Measurements from ENCODE around the gene RDH14. TPM values are rescaled to one million over a fixed set of nuclear protein-coding genes. Genes with fewer than 3 reads are reported as not detected.

The RDH14 gene
- total RNA-seq, 6 experiments from 2014 or later, result 9.2 to 21.5 (median 12.8) TPM

- H3K27me3 ChIP-seq, result no peaks in the 10 kb centered on the region
- TF ChIP-seq POLR2A (IDR thresholded peaks at IDR 0.05), result no peak
- TF ChIP-seq, protein P1, sequence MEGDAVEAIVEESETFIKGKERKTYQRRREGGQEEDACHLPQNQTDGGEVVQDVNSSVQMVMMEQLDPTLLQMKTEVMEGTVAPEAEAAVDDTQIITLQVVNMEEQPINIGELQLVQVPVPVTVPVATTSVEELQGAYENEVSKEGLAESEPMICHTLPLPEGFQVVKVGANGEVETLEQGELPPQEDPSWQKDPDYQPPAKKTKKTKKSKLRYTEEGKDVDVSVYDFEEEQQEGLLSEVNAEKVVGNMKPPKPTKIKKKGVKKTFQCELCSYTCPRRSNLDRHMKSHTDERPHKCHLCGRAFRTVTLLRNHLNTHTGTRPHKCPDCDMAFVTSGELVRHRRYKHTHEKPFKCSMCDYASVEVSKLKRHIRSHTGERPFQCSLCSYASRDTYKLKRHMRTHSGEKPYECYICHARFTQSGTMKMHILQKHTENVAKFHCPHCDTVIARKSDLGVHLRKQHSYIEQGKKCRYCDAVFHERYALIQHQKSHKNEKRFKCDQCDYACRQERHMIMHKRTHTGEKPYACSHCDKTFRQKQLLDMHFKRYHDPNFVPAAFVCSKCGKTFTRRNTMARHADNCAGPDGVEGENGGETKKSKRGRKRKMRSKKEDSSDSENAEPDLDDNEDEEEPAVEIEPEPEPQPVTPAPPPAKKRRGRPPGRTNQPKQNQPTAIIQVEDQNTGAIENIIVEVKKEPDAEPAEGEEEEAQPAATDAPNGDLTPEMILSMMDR (IDR thresholded peaks at IDR 0.05), result peak; percentile 87 to 94 (median 90)
- no peaks in the 10 kb centered on the region for H3K36me3 ChIP-seq
- no peak overlapping the region for H3K27ac ChIP-seq
- H3K9me3 ChIP-seq, result no peaks in the 10 kb centered on the region
- peaks cover 0 to 18% (median 7%) of the 10 kb centered on the region in 4 donors for H3K4me1 ChIP-seq
- peak; percentile 74 to 77 (median 75) for DNase-seq
- H3K4me3 ChIP-seq, result no peak overlapping the region
- peak; percentile 83 to 87 (median 85) for ATAC-seq
- intact Hi-C loops (cut with DNase I), result no loop called here
- WGBS (ENCODE audit: insufficient coverage, low coverage, low lambda C conversion rate, missing lambda C conversion rate), result 38% methylated on average over 13 of the region's 16 CpGs
These were observed 39.7 kb downstream of the RDH14 start for GRCh38 chr2:18520451-18521425.

- intact Hi-C loops (cut with DNase I), result no loop called here
- DNase-seq (no peak), ATAC-seq (no peak)
- Histone ChIP-seq H3K4me3 (no peak overlapping the region), H3K4me1 (peaks cover 0 to 18% (median 7%) of the 10 kb centered on the region in 4 donors), H3K9me3 (no peaks in the 10 kb centered on the region), H3K36me3 (no peaks in the 10 kb centered on the region), H3K27ac (no peak overlapping the region), H3K27me3 (no peaks in the 10 kb centered on the region)
- TF ChIP-seq POLR2A (IDR thresholded peaks at IDR 0.05), result no peak
- TF ChIP-seq, protein P1 (IDR thresholded peaks at IDR 0.05), result no peak
- WGBS (ENCODE audit: insufficient coverage, low coverage, low lambda C conversion rate, missing lambda C conversion rate), result 62% methylated on average over 7 of the region's 7 CpGs
These were observed 40.5 kb downstream of the RDH14 start for GRCh38 chr2:18519914-18520450.

DNA sequence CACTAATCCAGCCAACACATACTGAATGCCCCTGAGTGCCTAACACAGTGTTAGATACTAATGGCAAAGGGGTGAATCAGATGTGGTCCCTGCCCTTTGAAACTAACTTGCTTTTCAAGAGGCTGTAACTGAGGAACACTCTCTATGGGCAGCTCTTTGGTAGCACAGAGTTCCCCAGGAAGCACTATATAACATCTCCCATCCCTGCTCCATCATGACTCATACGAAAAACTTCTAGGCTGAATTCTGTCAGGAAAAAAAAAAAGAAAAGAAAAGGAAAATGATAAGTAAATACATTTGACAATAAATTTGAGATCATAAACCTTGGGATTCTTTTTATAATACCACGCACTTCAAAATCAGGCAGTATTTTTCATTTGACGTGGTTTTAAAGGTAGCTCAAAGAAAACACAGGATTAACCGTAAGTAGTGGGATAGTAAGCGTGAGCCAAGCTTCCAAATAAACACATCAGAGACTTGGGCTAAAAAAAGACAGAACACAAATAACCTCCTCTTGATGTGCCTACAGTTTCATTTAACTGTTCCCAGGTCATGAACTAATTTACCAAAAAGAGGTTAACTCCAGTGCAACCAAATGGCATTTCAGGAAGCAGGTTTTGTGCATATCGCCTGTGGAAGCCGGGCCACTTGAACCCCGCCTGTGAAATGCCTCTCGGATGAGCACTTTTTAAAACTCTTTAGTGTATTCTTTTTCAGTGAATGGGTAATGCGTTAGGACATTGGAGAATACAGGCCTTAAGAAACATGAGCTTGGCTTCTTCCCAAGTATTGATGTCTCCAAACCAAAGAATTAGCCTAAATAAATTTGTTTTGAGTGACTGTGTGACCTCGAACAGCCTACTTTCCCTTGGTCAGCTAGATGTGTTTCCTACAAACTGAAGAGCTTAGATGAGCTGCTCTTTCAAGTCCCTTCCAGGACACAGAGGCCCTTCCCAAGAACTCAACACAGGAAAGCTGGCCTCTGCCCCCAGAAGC is 42.0 kb downstream of the RDH14 start:
- TF ChIP-seq, protein P1 (IDR thresholded peaks at IDR 0.05), result no peak
- TF ChIP-seq POLR2A (IDR thresholded peaks at IDR 0.05), result no peak
- Histone ChIP-seq H3K4me1 (peaks cover 0 to 18% (median 7%) of the 10 kb centered on the region in 4 donors), H3K27ac (no peak overlapping the region), H3K9me3 (no peaks in the 10 kb centered on the region), H3K36me3 (no peaks in the 10 kb centered on the region), H3K27me3 (no peaks in the 10 kb centered on the region), H3K4me3 (no peak overlapping the region)
- intact Hi-C loops (cut with DNase I), result no loop called here
- no peak for DNase-seq
- peak; percentile 68 to 82 (median 76) for ATAC-seq
- 29% methylated on average over 11 of the region's 11 CpGs for WGBS (ENCODE audit: insufficient coverage, low coverage, low lambda C conversion rate, missing lambda C conversion rate)

DNA sequence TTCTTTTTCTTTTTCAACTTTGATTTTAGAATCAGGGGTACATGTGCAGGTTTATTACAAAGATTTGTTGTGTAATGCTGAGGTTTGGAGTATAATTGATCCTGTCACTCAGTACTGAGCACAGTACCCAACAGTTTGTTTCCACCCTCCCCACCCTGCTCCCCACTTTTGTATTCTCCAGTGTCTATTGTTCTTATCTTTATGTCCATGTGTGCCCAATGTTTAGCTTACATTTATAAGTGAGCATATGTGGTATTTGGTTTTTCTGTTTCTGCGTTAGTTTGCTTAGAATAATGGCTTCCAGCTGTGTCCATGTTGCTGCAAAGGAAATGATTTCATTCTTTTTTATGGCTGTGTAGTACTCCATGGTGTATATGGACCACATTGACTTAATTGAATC is 43.1 kb downstream of the RDH14 start:
- ATAC-seq, result no peak
- no peak for DNase-seq

More for the DNA sequence above, 43.1 kb downstream of the RDH14 start:
- H3K27me3 ChIP-seq, result no peaks in the 10 kb centered on the region
- no peaks in the 10 kb centered on the region for H3K9me3 ChIP-seq
- WGBS (ENCODE audit: insufficient coverage, low coverage, low lambda C conversion rate, missing lambda C conversion rate), result 93% methylated on average over 1 of the region's 1 CpG
- no peak overlapping the region for H3K27ac ChIP-seq
- H3K4me3 ChIP-seq, result no peak overlapping the region
- H3K36me3 ChIP-seq, result no peaks in the 10 kb centered on the region
- peaks cover 0 to 18% (median 7%) of the 10 kb centered on the region in 4 donors for H3K4me1 ChIP-seq
- intact Hi-C loops (cut with DNase I), result no loop called here
- TF ChIP-seq, protein P1 (IDR thresholded peaks at IDR 0.05), result no peak
- TF ChIP-seq POLR2A (IDR thresholded peaks at IDR 0.05), result no peak
